ENCODE results near the gene SPAG17.
"Not testable (repeated sequence)": the region's sequence is repeated elsewhere in the genome, so short reads cannot be mapped to it uniquely, and the experiment has no call there.

SPAG17 gene

DNA sequence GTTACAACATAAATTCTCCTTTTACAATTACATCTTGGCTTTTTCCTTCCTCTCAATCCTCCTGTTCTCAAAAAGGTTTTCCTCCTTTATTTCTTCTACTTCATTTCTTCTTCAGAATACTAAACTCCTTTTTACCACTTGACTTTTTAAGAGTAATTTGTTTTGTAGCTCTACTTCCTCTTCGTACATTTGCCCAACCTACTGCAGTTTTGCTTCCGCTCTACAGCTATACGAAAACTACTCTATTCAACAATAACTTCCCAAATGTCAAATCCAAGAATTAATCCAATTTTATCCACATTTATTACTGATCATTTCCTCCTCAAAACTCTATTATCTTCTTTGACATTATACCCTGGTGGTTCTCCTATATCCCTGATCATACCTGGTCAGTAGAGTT, 259.0 kb downstream of the SPAG17 start:
- no peak overlapping the region for H4K8ac ChIP-seq (ENCODE audit: low read depth, low read length)
- H3K79me1 ChIP-seq (ENCODE audit: low read depth, low read length): peaks cover 9% of the 10 kb centered on the region
- no peak overlapping the region for H2AFZ ChIP-seq (ENCODE audit: low read length)
- peaks cover 0 to 5% of the 10 kb centered on the region in 2 donors for H3K36me3 ChIP-seq (replicated peaks in 1 of 2; ENCODE audit: control insufficient read depth in 2 of 2, insufficient read depth in 2 of 2, low read length in 2 of 2)
- H2BK12ac ChIP-seq (ENCODE audit: low read length): no peak overlapping the region
- H3K9me3 ChIP-seq (replicated peaks in 1 of 2; ENCODE audit: control insufficient read depth in 2 of 2, insufficient read depth in 1 of 2, low read depth in 1 of 2, low read length in 2 of 2): peaks cover 0 to 2% of the 10 kb centered on the region in 2 donors
- no peak overlapping the region for H3K9ac ChIP-seq (ENCODE audit: low read depth, low read length, poor library complexity)
- no peak overlapping the region for H2BK5ac ChIP-seq (ENCODE audit: low read length)
- 100% methylated on average over 2 of the region's 3 CpGs; no CpG with 5 or more reads in 1 of the 2 donors for WGBS, 2 donors (ENCODE audit: extremely low coverage in 2 of 2, insufficient read length in 2 of 2, insufficient replicate concordance in 1 of 2)
- no peak overlapping the region for H3K14ac ChIP-seq (ENCODE audit: low read length)
- no peak overlapping the region for H2BK15ac ChIP-seq (ENCODE audit: low read length)
- H4K91ac ChIP-seq (ENCODE audit: low read depth, low read length, poor library complexity): no peak overlapping the region
- H3K23ac ChIP-seq (ENCODE audit: low read depth, low read length, poor library complexity): no peak overlapping the region
- H2AK5ac ChIP-seq (ENCODE audit: low read depth, low read length): no peak overlapping the region
- H2BK120ac ChIP-seq (ENCODE audit: low read depth, low read length): no peak overlapping the region
- no peak overlapping the region for H3K4me3 ChIP-seq (ENCODE audit: low read length in 2 of 2)
- H3K4ac ChIP-seq (ENCODE audit: low read length): no peak overlapping the region
- peaks cover 5% of the 10 kb centered on the region in 2 donors for H3K4me1 ChIP-seq (ENCODE audit: control insufficient read depth in 2 of 2, insufficient read depth in 1 of 2, low read depth in 1 of 2, low read length in 2 of 2)
- H3K27me3 ChIP-seq (ENCODE audit: control insufficient read depth in 3 of 3, insufficient read depth in 3 of 3, low read depth in 1 of 3, low read length in 3 of 3): no peaks in the 10 kb centered on the region
- H3K18ac ChIP-seq (ENCODE audit: low read length): no peak overlapping the region
- H3K4me2 ChIP-seq (ENCODE audit: insufficient read depth, low read length, poor library complexity, severe bottlenecking): no peak overlapping the region
- no peak for DNase-seq (ENCODE audit: low spot score)
- H3K27ac ChIP-seq (replicated peaks; ENCODE audit: low read length): no peak overlapping the region

DNA sequence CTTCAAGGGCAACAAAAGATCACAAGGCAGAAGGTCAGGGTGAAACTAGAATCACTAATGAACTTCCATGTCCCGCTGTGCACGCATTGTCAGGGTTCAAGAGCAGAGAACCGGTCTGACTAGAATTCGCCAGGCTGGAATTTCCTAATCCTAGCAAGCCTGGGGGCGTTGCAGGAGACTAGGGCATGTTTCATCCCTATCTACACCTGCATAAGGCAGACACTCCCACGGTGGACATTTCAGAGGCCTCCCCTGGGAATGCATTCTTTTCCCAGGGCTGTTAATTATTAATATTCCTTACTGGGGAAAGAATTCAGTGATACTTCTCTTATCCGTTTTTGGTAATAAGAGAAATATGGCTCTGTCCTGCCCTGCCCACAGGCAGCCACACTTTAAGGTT, 262.3 kb downstream of the SPAG17 start:
- not testable (repeated sequence) for H3K23ac ChIP-seq (ENCODE audit: low read depth, low read length, poor library complexity); H3K9me3 ChIP-seq (replicated peaks in 1 of 2; ENCODE audit: control insufficient read depth in 2 of 2, insufficient read depth in 1 of 2, low read depth in 1 of 2, low read length in 2 of 2); DNase-seq (ENCODE audit: low spot score); H2BK120ac ChIP-seq (ENCODE audit: low read depth, low read length); H2AFZ ChIP-seq (ENCODE audit: low read length); H2BK15ac ChIP-seq (ENCODE audit: low read length); H4K91ac ChIP-seq (ENCODE audit: low read depth, low read length, poor library complexity); H3K9ac ChIP-seq (ENCODE audit: low read depth, low read length, poor library complexity); H3K14ac ChIP-seq (ENCODE audit: low read length); H2BK5ac ChIP-seq (ENCODE audit: low read length); H2BK12ac ChIP-seq (ENCODE audit: low read length); H3K18ac ChIP-seq (ENCODE audit: low read length); H3K27me3 ChIP-seq (ENCODE audit: control insufficient read depth in 3 of 3, insufficient read depth in 3 of 3, low read depth in 1 of 3, low read length in 3 of 3); H3K4me2 ChIP-seq (ENCODE audit: insufficient read depth, low read length, poor library complexity, severe bottlenecking); H3K4ac ChIP-seq (ENCODE audit: low read length); H3K4me1 ChIP-seq (ENCODE audit: control insufficient read depth in 2 of 2, insufficient read depth in 1 of 2, low read depth in 1 of 2, low read length in 2 of 2); H2AK5ac ChIP-seq (ENCODE audit: low read depth, low read length); H4K8ac ChIP-seq (ENCODE audit: low read depth, low read length); H3K79me1 ChIP-seq (ENCODE audit: low read depth, low read length); H3K27ac ChIP-seq (replicated peaks; ENCODE audit: low read length); H3K4me3 ChIP-seq (ENCODE audit: low read length in 2 of 2)
- WGBS, 2 donors (ENCODE audit: extremely low coverage in 2 of 2, insufficient read length in 2 of 2, insufficient replicate concordance in 1 of 2): no CpG with 5 or more reads among the region's 7 CpGs
- peaks cover 0 to 29% of the 10 kb centered on the region in 2 donors for H3K36me3 ChIP-seq (replicated peaks in 1 of 2; ENCODE audit: control insufficient read depth in 2 of 2, insufficient read depth in 2 of 2, low read length in 2 of 2)

DNA sequence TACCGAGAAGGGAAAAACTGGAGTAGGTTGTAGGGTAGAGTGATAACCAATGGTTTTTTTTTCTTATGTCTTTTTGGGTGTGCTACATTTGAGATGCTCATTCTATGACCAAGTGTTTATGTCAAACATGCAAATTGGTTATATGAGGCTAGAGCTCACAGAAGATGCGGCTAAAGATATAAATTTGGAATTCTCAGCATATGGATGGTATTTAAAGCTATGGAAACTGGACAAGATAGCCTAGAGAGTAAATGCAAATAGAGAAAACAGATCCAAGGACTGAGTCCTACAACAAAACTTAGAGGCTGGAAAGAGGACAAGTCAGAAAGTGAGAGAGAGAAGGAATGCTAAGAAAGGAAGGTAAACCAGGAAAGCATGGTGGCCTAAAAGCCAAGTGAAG, 263.0 kb downstream of the SPAG17 start:
- Histone ChIP-seq H3K4me1 (ENCODE audit: control insufficient read depth in 2 of 2, insufficient read depth in 1 of 2, low read depth in 1 of 2, low read length in 2 of 2) (no peaks in the 10 kb centered on the region), H3K4me2 (ENCODE audit: insufficient read depth, low read length, poor library complexity, severe bottlenecking) (no peak overlapping the region), H2AFZ (ENCODE audit: low read length) (no peak overlapping the region), H3K79me1 (ENCODE audit: low read depth, low read length) (no peaks in the 10 kb centered on the region), H3K9ac (ENCODE audit: low read depth, low read length, poor library complexity) (no peak overlapping the region), H4K91ac (ENCODE audit: low read depth, low read length, poor library complexity) (no peak overlapping the region), H2AK5ac (ENCODE audit: low read depth, low read length) (no peak overlapping the region), H3K27me3 (ENCODE audit: control insufficient read depth in 3 of 3, insufficient read depth in 3 of 3, low read depth in 1 of 3, low read length in 3 of 3) (no peaks in the 10 kb centered on the region), H3K23ac (ENCODE audit: low read depth, low read length, poor library complexity) (no peak overlapping the region), H3K18ac (ENCODE audit: low read length) (no peak overlapping the region), H2BK120ac (ENCODE audit: low read depth, low read length) (no peak overlapping the region), H3K4ac (ENCODE audit: low read length) (no peak overlapping the region), H3K14ac (ENCODE audit: low read length) (no peak overlapping the region), H3K27ac (replicated peaks; ENCODE audit: low read length) (no peak overlapping the region), H3K36me3 (replicated peaks in 1 of 2; ENCODE audit: control insufficient read depth in 2 of 2, insufficient read depth in 2 of 2, low read length in 2 of 2) (peaks cover 0 to 36% of the 10 kb centered on the region in 2 donors), H3K9me3 (replicated peaks in 1 of 2; ENCODE audit: control insufficient read depth in 2 of 2, insufficient read depth in 1 of 2, low read depth in 1 of 2, low read length in 2 of 2) (no peaks in the 10 kb centered on the region), H2BK5ac (ENCODE audit: low read length) (no peak overlapping the region), H4K8ac (ENCODE audit: low read depth, low read length) (no peak overlapping the region), H2BK12ac (ENCODE audit: low read length) (no peak overlapping the region), H2BK15ac (ENCODE audit: low read length) (no peak overlapping the region), H3K4me3 (ENCODE audit: low read length in 2 of 2) (no peak overlapping the region)
- no peak for DNase-seq (ENCODE audit: low spot score)
- WGBS, 2 donors (ENCODE audit: extremely low coverage in 2 of 2, insufficient read length in 2 of 2, insufficient replicate concordance in 1 of 2): no CpG with 5 or more reads among the region's 2 CpGs

DNA sequence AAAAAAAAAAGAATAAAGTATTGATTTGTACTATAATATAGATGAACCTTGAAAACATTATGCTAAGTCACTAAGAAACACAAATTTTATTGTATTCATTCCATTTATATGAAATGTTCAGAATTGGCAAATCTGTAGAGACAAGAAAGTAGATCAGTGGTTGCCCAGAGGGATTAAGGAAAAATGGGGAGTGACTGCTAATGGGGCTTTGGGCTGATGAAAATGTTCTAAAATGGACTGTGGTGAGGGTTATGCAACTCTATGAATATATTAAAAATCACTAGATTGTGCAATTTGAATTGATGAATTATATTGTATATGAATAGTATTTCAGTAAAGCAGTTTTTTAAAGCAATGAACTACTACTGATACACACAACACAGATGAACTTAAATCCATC, 265.7 kb downstream of the SPAG17 start:
- H3K79me1 ChIP-seq (ENCODE audit: low read depth, low read length): no peaks in the 10 kb centered on the region
- no peak overlapping the region for H3K14ac ChIP-seq (ENCODE audit: low read length)
- H4K91ac ChIP-seq (ENCODE audit: low read depth, low read length, poor library complexity): no peak overlapping the region
- H2BK15ac ChIP-seq (ENCODE audit: low read length): no peak overlapping the region
- H2BK5ac ChIP-seq (ENCODE audit: low read length): no peak overlapping the region
- H3K4ac ChIP-seq (ENCODE audit: low read length): no peak overlapping the region
- no peak overlapping the region for H2BK120ac ChIP-seq (ENCODE audit: low read depth, low read length)
- H3K4me1 ChIP-seq (ENCODE audit: control insufficient read depth in 2 of 2, insufficient read depth in 1 of 2, low read depth in 1 of 2, low read length in 2 of 2): no peaks in the 10 kb centered on the region
- H3K27me3 ChIP-seq (ENCODE audit: control insufficient read depth in 3 of 3, insufficient read depth in 3 of 3, low read depth in 1 of 3, low read length in 3 of 3): no peaks in the 10 kb centered on the region
- no peak overlapping the region for H2AFZ ChIP-seq (ENCODE audit: low read length)
- H3K9me3 ChIP-seq (replicated peaks in 1 of 2; ENCODE audit: control insufficient read depth in 2 of 2, insufficient read depth in 1 of 2, low read depth in 1 of 2, low read length in 2 of 2): no peaks in the 10 kb centered on the region
- DNase-seq (ENCODE audit: low spot score): no peak
- no peak overlapping the region for H2BK12ac ChIP-seq (ENCODE audit: low read length)
- H3K4me2 ChIP-seq (ENCODE audit: insufficient read depth, low read length, poor library complexity, severe bottlenecking): no peak overlapping the region
- no peak overlapping the region for H3K27ac ChIP-seq (replicated peaks; ENCODE audit: low read length)
- H4K8ac ChIP-seq (ENCODE audit: low read depth, low read length): no peak overlapping the region
- H3K4me3 ChIP-seq (ENCODE audit: low read length in 2 of 2): no peak overlapping the region
- H3K9ac ChIP-seq (ENCODE audit: low read depth, low read length, poor library complexity): no peak overlapping the region
- peaks cover 4 to 61% of the 10 kb centered on the region in 2 donors for H3K36me3 ChIP-seq (replicated peaks in 1 of 2; ENCODE audit: control insufficient read depth in 2 of 2, insufficient read depth in 2 of 2, low read length in 2 of 2)
- H2AK5ac ChIP-seq (ENCODE audit: low read depth, low read length): no peak overlapping the region
- H3K23ac ChIP-seq (ENCODE audit: low read depth, low read length, poor library complexity): no peak overlapping the region
- no peak overlapping the region for H3K18ac ChIP-seq (ENCODE audit: low read length)
